T follicular helper cell (primary cell): ENCODE results near the gene RAP1A.

Experiments
- DNase-seq: peaks from one replicate; pipeline ENCODE4 v3.0.0-alpha.2; 2020; ENCODE audit warnings: low read depth

RAP1A gene

GRCh38 chr1:111758373-111758772 lies 138.8 kb downstream of the RAP1A start:
- DNase-seq = no peak

- no peak for DNase-seq
These were observed 142.1 kb downstream of the RAP1A start for GRCh38 chr1:111761717-111762116.

GRCh38 chr1:111762332-111762731 lies 142.7 kb downstream of the RAP1A start:
- no peak for DNase-seq
